Endometrial microvascular endothelial cells (primary cell): ENCODE results near the gene RIPK1. TPM values are rescaled to one million over a fixed set of nuclear protein-coding genes. Genes with fewer than 3 reads are reported as not detected.
"Not testable (repeated sequence)": the region's sequence is repeated elsewhere in the genome, so short reads cannot be mapped to it uniquely, and the experiment has no call there.

Experiments used
- in situ Hi-C: cut with HindIII; loops from 2 replicates; pipeline ENCODE4 v1.10.0; 2017; ENCODE audit warnings: low sequenced_read_pairs, low pct_unique_long_range_greater_than_20kb; ENCODE audit errors: inconsistent ontology term
- total RNA-seq: library from RNA; depleted of rRNA; stranded (reverse); fragments of >200 nt; gene quantifications from one replicate; pipeline ENCODE4 v1.2.3, GENCODE V29; 2015; ENCODE audit errors: inconsistent ontology term

RIPK1 gene
- total RNA-seq, result 20.0 TPM

DNA sequence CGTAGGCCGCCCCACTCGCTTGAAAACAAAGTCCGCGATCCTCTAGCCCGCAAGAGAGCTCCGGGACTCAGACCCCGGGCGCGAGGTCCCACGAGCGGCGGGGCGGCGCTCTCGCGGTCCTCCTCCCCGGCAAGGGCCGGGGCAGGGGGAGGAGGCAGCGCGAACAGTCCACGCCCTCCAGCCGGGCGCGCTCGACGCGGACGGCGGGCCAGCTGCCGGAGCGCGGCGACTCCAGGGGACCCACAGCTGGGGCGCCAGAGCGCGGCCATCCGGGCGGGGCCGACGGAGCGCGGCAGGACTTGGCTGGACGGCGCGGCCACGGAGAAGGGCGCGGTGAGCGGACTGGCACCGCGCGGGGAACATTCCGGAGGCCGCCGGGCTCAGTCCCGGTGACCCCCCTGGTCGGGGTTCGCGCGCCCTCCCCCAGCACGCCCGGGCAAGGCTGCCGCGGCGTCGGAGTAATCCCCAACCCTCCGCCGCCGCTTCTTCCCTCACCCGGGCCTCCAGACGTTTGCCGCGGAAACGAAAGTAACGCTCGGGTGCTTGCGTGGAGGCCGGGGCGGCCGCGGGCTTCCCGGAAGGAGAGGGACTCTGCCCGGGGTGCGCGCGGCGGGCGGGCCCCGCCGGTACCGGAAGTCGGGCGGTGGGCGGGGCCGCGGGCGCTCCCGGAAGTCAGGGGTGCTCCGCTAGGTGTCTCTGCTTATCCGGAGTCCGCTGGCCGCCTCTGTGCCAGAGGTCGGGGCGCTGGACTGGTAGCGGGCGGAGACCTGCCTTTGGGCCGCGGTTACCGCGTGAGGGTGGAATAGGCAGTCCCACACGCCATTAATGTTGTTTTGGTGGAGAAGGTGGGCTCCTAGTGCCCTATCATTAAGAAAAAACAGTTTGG, at the start of gene RIPK1:
Gene RIPK1, plus strand, starts transcription at position 166 of the 886 bp plus-strand sequence. CDS start 8,330 bp downstream, outside the sequence.
- in situ Hi-C loops, result no loop called here

GRCh38 chr6:3019065-3019464, 49.2 kb upstream of the RIPK1 start:
- in situ Hi-C loops, result no loop called here

- in situ Hi-C loops, result no loop called here
These were observed 48.5 kb upstream of the RIPK1 start for GRCh38 chr6:3019749-3020320.

DNA sequence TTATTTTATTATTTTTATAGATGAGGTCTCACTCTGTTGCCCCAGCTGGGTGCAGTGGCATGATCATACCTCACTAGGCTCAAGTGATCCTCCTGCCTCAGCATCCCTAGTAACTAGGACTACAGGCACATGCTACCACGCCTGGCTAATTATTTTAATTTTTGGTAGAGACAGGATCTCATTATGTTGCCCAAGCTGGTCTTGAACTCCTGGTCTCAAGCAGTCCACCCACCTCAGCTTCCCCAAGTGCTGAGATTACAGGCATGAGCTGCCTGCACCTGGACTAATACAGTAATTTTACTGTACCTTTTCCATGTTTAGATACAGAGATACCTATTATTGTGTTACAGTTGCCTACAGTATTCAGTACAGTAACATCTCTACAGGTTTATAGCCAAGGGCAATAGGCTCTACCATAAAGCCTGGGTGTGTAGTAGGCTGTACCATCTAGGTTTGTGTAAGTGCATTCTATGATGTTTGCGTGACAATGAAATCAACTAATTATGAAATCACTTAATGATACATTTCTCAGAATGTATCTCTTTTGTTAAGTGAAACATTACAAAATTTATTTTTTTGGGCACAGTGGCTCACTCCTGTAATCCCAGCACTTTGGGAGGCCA, 47.2 kb upstream of the RIPK1 start:
- in situ Hi-C loops, result not testable (repeated sequence)

GRCh38 chr6:3022765-3023662, 45.3 kb upstream of the RIPK1 start:
- in situ Hi-C loops, result no loop called here

GRCh38 chr6:3023663-3024483, 44.4 kb upstream of the RIPK1 start:
- in situ Hi-C loops, result no loop called here

DNA sequence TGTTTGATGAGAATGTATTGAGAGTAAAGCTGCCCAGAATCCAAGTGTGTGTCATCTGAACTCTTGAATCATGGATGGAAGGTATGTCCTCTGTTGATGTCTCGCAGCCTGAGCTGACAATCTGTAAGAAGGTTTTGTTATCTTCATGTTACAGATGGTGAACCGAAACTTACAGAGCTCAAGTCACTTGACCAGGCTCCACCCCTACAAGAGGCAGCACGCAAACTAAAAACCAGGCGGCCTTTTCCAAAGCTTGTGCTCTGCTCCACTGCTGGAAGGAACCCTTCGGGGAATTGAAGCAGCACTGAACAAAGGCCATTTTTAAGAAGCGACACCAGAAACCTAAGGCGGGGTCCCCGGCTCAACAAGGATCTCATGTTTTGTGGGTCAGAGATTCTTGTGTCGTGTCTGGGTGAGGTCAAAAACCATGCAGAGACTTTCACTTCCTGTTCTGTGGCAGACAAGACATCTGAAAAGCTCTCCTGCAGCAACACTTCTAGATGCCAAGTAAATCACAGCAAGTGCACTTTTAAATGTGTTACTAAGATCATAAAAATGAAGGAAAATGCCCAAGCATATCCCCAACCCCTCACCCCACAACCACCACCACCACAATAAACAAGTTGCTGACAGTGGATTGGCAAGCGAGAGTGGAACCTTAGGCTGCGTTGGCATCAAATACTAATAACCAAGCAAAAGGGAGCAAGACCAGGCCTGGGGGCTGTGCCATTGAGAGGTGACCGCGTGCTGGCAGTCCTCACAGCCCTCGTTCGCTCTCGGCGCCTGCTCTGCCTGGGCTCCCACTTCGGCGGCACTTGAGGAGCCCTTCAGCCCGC, 41.3 kb upstream of the RIPK1 start:
- in situ Hi-C loops, result no loop called here

GRCh38 chr6:3028156-3028555, 40.1 kb upstream of the RIPK1 start:
- in situ Hi-C loops, result not testable (repeated sequence)

DNA sequence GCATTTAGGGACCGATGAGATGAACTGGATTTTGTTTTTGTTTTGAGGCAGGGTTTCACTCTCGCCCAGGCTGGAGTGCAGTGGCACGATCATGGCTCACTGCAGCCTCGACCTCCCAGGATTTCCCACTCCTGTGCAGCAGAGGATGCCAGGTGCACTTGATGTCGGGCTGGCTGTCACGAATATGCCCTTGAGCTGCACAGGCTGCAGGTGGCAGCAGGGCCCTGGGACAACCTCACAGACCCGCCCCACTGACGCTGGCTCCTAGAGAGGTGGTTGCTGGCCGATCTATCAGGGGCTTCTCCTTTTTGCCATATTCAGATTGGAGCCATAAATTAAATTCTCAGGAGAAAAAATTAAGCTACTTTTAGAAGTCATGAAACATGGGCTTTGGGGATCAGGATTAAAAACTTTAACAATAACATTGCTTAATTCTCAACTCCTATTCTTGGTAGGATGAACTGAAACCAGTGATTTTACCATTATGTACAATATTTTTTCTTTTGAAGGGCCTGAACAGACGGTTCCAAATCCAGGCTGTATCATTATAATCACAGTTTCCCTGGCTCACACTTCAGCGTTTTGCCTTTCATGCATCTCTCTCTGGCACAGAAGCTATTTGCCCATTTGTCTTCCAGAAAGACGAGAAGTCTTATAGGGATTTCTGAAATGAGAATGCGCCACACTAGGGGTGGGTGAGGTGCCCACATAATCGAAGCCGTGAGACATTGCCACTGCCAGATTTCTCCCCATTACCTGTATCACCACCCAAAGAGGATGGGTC, 36.2 kb upstream of the RIPK1 start:
- in situ Hi-C loops, result no loop called here

DNA sequence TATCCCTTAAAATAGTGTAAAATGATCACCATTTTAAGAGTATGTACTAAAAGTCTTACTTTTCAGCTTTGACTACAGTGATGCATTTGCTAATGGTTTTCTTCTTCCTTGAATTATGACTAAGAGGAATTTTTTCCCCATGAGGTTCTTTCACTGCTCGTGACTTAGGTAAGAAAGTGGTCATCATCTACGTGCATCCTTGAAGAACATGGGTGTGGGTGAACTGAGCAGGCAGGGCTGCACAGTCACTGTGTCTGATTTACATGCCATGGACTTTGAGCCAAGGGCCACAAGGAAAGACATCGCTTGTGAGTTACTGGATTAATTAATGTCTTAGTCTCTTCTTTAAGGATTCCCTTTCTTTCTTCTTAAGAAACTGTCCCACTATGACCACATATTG, 35.3 kb upstream of the RIPK1 start:
- in situ Hi-C loops, result no loop called here

DNA sequence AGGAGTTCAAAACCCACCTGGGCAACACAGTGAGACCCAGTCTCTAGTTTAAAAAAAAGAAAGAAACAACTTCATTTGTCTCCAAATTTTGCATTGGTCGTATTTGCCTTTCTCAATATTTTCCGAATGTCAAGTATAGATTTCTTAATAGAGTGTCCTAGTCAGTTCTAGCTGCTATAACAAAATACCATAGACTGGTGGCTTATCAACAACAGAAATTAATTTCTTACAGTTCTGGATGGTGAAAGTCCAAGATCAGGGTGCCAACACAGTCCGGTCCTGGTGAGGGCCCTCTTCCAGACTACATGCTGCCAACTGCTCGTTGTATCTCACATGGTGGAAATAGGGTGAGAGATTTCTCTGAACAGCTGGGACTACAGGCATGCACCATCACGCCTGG, 34.6 kb upstream of the RIPK1 start:
- in situ Hi-C loops, result no loop called here

GRCh38 chr6:3035397-3035796, 32.9 kb upstream of the RIPK1 start:
- in situ Hi-C loops, result no loop called here

GRCh38 chr6:3036861-3037637, 31.2 kb upstream of the RIPK1 start:
- in situ Hi-C loops, result no loop called here

DNA sequence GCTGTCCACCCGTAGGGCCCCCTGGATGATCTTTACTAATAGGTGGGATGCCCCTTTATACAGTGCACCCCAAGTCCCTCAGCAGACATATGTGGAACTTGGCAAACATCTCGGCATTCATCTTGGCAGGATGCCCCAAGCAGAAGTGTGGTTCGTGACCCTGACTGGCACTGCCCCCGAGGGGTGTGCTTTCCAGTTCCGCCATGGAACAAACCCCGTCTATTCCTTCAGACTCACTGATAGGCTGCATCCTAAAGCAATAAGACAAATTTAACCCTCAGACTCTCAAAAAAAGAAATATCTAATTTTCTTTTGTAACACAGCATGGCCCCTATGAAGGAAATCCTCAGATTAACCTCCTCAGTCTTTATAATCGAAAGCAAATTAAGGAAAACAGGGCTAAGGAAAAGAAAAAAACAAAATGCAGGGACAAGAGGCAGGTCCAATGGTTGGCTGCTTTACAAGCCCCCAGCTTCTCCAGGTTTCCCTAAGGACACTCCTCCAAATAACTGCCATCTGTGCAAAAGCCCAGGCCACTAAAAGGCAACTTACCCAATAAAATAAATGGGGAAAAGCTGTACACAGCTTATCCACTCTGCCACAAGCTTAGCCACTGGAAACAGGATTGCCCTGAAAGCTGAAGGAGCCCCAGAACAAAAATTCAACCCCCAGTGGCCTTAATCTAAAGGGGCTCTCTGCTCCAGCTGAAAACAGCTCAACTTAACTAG, 30.5 kb upstream of the RIPK1 start:
- in situ Hi-C loops, result no loop called here

GRCh38 chr6:3039384-3039783, 28.9 kb upstream of the RIPK1 start:
- in situ Hi-C loops, result no loop called here
